H1 (cell line): ENCODE data around the gene TTBK1.

ENCODE experiments used
- ATF2 ChIP-seq: IDR thresholded peaks from 2 replicates; pipeline ENCODE4 v1.6.1; 2012; ENCODE audit warnings: low read length, inconsistent platforms
- CHD2 ChIP-seq: IDR thresholded peaks from 2 replicates; pipeline ENCODE4 v1.6.1; 2012; ENCODE audit warnings: low read length, improper control_type of control experiment
- CTCF ChIP-seq, 3 experiments: IDR thresholded peaks; 1 replicate in 2 of 3; 2 replicates in 1 of 3; pipeline versions ENCODE4 v1.5.1 to v1.6.1; 2011; ENCODE audit warnings: low read length in 3 of 3, mild to moderate bottlenecking in 3 of 3, inconsistent platforms in 2 of 3, low read depth in 1 of 3, moderate library complexity in 1 of 3; ENCODE audit not compliant: insufficient read depth in 1 of 3; ENCODE audit errors: control extremely low read depth in 1 of 3
- EP300 ChIP-seq, 2 experiments: IDR thresholded peaks; 1 replicate in 1 of 2; 2 replicates in 1 of 2; pipeline ENCODE4 v1.6.1; 2011 to 2012; ENCODE audit warnings: low read depth in 2 of 2, low read length in 2 of 2, mild to moderate bottlenecking in 2 of 2, borderline replicate concordance in 1 of 2, inconsistent platforms in 1 of 2, moderate library complexity in 1 of 2
- JUND ChIP-seq: IDR thresholded peaks from 2 replicates; pipeline ENCODE4 v1.6.1; 2011; ENCODE audit warnings: mild to moderate bottlenecking, improper control_type of control experiment, low read length
- POLR2AphosphoS5 ChIP-seq: IDR thresholded peaks from 2 replicates; pipeline ENCODE4 v1.6.1; 2011; ENCODE audit warnings: low read depth, low read length
- SP1 ChIP-seq: IDR thresholded peaks from 2 replicates; pipeline ENCODE4 v1.6.1; 2011; ENCODE audit warnings: low read depth, low read length
- USF2 ChIP-seq: IDR thresholded peaks from 2 replicates; pipeline ENCODE4 v1.6.1; 2011; ENCODE audit warnings: low read length, improper control_type of control experiment

GRCh38 chr6:43294536-43294935, 51.3 kb downstream of the TTBK1 start:
- TF ChIP-seq POLR2AphosphoS5: no peak
- no peak for TF ChIP-seq CTCF (IDR thresholded peaks at IDR 0.05; ENCODE audit: control extremely low read depth in 1 of 3, insufficient read depth in 1 of 3, low read depth in 1 of 3, low read length in 3 of 3)
- no peak for TF ChIP-seq JUND
- TF ChIP-seq ATF2: no peak
- no peak for TF ChIP-seq USF2
- no peak for TF ChIP-seq SP1
- no peak for TF ChIP-seq EP300 (IDR thresholded peaks at IDR 0.05; ENCODE audit: borderline replicate concordance in 1 of 2, low read depth in 2 of 2, low read length in 2 of 2)
- no peak for TF ChIP-seq CHD2
